Fibroblast of gingiva (primary cell): ENCODE results near the gene ZNF784.

Source experiments
- DNase-seq: peaks from one replicate; pipeline ENCODE4 v3.0.0-alpha.2; 2011; ENCODE audit warnings: low read depth

The ZNF784 gene

DNA sequence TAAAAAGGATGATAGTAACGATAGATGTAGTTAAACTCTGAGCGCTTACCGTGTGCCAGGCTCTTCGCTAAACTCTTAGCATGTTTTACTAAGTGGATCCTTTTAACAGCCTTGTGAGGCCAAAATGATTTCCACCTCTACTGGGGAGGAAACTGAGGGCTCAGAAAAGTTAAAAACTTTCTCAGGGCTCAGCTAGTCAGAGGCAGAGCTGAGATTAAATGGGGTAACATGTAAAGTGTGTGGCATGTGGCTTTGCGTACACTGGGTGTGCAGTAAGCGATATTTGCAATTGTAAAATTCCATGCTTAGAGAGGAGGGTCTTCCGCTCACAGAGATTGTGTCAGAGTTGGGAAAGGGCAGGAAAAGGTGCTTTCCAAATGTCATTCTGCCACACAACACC, 32.2 kb upstream of the ZNF784 start:
- no peak for DNase-seq

DNA sequence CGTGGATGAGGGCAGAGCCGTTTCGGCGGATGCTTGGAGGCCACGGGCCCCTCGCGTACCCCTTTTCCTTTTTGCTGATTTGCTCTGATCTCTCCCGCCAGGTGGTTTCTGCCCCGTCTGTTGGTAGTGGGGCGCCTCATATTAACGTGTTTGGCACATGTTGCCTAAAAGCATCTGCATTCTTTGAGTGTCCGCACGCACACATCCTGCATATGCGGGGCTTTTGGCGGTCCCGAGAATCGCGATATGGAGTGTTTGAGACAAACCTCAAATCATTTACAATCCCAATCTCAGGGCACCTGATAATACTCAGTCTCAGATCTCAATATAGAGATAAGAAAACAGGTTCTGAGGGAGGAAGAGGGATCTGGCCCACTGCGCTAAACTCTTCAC, 31.3 kb upstream of the ZNF784 start:
- DNase-seq: no peak

DNA sequence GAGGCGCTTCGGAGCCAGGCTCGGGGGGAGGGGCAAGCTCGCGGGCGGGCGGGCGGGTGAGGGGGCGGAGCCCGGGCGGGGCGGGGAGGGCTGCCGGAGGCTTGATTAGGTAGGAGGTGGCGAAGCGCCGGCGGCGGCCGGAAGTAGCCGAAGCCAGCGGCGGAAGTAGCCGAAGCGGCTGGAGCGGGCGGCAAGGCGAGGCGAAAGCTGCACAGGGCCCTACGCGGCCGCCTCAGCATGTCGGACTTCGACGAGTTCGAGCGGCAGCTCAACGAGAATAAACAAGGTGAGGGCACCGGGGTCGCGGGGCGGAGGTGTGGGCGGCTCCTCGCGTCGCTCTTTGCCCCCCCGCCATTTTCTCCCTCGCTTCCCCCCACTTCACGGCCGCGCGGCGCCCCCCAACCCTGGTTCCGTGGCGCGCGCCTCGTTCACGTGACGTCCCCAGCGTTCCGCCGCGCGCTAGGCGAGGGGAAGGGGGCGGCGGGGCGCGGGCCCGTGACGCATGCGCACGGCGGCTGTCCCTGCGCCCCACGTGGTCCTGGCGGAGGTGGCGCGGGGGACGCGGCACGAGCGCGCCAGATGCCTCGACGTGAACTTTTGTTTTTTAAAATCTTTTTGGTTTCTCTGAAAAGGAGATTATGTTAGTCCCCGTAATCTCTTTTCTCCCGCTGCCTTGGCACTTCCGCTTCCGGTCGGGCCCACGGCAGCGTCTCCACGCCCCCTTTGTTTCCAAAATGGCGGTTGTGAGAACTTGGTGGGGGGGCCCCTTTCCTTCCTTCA, 30.7 kb upstream of the ZNF784 start, which contains the start of gene U2AF2:
U2AF2 (plus strand) TSS at position 168 of the 780 bp plus-strand sequence; CDS start at position 238, 70 bp downstream.
- peak; percentile 89 for DNase-seq

DNA sequence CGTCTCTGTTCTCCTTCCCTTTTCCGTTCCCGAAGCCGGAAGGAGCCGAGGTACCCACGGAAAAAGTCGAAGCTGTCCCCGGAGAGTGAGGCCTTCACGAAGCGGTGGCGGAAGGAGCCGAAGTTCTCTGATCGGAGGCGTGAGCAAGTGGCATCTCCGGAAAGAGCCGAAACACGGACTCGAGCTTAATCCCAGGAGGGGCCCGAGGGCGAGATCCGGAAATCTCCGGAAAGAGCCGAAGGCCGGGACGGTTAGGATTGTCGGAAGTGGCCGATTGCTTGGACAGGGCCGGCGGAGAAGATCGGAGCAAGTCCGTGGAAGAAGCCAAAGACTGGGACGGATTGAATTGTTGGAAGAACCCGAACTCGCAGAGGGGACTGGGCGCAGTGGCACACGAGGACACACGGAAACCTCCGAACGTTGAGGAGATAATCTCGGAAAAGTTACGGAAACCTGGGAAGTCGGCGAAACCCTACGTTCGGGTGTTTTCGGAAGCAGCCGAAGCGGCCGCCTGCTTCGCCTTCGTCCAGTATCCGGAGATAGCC, 30.0 kb upstream of the ZNF784 start:
- peak; percentile 98 for DNase-seq

DNA sequence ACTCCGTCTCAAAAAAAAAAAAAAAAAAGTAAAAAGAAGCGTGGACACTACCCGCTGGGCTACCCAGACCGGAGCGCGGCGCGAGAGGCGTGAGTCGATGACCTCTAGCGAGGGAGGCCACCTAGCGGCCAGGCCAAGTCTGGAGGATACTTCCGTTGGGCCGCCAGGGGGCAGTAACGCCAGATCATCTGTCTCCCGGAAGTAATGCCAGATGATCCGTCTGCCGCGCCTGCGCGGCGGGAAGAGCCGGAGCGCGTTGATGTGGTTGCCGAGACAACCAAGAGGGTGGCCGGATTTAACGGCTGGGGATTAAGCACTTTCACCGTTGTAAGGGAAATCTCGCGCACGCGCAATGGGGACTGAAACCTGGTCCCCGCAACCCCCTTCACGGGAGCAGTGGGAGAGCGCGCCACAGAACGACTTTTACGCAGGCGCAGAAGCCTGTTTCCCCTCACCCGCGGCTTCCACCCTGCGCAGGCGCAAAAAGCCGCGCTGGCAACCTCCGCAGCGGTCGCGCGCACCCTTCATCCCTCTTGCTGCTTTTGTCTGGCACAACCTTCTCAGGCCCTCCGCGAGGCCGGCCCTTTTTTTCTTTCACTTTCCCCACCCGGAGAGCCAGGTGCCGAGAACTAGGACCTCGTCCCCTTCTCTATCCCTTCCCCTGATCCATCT, 29.4 kb upstream of the ZNF784 start:
- peak; percentile 98 for DNase-seq

DNA sequence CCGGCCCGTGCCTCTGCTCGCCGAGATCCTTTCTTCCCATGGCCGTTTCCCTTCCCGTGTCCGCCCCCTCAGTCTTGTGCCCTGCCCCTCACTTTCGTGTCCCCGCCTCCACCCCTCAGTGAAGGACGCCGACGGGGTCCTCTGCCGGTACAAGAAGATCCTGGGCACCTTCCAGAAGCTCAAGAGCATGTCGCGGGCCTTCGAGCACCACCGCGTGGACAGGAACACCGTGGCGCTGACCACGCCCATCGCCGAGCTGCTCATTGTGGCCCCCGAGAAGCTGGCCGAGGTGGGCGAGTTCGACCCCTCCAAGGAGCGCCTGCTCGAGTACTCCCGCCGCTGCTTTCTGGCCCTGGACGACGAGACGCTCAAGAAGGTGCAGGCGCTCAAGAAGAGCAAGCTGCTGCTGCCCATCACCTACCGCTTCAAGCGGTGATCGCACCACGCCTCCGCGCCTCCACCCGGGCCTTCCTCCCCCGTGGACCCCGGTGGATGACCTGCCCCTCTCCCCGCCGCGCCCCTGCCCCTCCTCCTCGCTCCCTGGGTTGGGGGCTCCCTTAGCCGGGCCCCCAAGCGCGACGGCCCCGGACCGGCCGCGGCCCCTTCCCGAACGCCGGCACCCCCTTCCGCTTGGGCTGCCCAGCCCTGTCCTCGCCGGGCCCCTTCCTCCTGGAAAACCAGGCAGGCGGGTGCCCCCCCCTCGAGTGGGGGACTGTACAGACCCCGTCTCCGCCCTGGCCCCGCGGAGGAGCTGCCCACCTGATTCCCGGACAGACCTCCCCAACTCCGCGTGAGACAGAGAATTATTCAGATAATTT, 28.2 kb upstream of the ZNF784 start:
- no peak for DNase-seq

DNA sequence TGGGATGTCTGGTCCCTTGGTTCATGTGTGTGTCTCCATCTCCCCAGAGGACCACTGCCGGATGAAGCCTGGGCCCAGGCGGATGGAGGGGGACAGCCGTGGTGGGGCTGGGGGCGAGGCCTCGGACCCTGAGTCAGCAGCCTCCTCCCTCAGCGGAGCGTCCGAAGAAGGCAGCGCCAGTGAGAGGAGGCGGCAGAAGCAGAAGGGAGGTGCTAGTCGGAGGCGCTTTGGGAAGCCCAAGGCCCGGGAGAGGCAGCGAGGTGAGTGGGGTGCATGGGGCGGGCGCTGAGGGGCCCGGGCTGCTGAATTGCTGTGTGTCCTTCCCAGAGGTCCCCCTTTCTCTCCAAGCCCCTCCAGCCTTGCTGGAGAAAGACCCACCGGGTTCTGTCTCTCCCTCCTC, 26.9 kb upstream of the ZNF784 start:
- DNase-seq: no peak

DNA sequence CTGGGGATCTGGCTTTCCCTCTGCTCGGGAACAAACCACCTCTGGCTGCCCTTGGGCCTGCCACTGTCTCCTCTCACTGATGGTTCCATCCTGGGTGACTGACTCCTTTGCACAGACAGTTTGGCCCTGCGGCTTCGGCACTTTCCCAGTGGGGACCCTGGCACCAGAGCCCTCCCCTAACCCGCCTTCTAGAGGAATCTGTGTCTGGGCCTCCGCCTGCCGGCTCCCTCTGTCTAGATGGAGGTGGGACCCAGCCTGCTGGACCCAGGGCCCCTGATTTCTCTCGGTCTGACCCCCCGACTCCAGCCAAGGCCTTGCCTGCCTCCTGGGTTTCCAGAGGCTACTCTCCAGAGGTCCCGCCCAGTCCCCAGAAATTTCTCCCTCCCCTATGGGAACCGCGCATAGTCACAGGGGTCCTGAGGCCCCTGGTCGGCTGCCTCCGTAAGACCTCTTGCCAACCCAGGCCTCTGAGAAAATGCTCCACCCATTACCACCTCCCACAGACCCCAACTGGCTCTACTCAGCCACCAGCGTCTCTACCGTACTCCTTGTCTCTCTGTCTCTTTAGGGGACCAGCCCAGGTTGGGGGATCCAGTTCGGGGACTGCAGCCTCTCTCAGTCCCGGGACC, 26.4 kb upstream of the ZNF784 start:
- no peak for DNase-seq

DNA sequence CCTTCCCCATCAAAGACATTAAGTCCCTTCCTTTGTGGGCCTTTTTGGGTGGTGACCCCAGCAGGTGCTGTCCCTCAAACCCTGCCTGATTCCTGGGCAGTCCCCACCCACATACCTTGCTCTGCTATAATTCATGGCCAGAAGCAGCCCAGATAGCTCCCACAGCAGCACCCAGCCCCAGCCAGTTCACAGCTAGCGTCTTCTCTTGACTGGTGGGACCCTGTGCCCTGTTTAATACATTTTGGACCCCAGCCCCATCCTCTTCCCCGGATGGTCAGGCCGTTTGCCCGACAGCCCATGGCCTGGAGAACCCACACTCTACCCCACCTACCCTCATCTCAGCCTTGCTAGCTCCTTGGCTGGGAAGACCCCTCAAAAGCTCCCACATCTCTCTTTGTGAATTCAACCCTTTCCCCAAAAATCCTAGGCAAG, 25.8 kb upstream of the ZNF784 start:
- no peak for DNase-seq

DNA sequence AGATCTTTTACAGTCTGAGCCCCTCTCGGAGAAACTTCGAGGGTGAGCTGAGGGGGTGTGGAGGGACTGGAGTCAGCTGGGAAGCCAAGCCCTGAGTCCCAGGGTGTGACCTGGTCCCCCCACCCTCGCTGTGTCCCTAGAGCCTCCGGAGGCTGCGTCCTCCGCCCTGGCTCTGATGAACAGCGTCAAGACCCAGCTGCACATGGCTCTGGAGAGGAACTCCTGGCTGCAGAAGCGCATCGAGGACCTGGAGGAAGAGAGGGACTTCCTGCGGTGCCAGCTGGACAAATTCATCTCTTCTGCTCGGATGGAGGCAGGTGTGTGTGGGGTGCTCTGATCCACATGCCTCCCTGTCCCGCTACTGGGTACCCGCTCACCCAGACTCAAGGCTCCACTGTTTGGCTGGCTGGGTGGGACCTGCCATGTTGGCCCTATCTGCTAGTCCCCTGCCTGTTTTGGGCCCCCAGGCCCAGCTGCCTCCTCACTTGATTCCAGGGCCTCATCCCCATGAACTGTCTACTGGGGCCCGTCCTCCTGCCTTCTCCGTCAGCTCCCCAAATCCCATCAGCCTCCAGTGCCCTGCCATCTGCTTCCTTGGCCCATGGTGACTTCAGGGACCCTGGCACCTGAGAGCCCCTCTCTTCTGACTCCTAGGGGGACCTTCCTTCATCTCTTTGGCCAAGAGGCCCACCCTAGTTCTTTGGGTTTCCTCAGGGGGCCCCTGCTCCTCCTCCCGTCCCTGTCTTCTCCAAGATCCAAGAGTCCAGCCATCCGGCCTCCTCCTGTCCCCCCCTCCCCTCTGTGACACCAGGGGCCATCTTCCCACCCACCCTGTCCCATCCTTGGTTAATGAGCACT, 25.1 kb upstream of the ZNF784 start:
- no peak for DNase-seq

DNA sequence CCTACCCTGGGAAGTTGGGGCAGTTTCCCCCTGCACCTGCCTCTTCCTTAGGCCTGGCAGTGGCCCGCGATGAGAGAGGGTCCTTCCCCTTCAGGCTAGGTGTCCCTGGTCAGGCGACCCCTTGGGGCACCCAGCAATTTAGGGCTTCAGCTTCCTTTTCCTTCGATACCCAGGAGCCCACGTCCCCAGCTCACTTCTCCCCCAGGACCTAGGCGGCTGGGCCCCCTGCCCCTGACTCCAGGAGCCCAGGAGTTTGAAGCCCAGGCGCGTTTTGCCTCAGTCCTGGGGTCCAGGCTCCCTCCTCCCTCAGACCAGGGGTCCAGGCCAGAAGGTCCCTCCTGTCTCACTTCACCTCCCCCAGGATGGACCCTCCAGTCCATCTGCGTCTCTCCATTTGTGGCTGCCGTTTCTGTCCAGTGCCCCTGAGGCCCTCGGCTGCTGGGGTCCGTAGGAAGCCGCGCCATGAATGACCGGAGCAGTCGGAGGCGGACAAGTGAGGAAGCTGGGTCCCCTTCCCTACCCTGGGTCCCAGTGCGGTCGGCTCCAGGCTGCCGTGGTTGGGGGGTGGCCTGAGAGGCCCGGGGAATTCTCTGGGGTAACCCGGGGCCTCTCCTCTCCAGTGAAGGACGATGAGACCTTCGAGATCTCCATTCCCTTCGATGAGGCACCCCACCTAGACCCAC, 24.4 kb upstream of the ZNF784 start:
- DNase-seq: no peak

DNA sequence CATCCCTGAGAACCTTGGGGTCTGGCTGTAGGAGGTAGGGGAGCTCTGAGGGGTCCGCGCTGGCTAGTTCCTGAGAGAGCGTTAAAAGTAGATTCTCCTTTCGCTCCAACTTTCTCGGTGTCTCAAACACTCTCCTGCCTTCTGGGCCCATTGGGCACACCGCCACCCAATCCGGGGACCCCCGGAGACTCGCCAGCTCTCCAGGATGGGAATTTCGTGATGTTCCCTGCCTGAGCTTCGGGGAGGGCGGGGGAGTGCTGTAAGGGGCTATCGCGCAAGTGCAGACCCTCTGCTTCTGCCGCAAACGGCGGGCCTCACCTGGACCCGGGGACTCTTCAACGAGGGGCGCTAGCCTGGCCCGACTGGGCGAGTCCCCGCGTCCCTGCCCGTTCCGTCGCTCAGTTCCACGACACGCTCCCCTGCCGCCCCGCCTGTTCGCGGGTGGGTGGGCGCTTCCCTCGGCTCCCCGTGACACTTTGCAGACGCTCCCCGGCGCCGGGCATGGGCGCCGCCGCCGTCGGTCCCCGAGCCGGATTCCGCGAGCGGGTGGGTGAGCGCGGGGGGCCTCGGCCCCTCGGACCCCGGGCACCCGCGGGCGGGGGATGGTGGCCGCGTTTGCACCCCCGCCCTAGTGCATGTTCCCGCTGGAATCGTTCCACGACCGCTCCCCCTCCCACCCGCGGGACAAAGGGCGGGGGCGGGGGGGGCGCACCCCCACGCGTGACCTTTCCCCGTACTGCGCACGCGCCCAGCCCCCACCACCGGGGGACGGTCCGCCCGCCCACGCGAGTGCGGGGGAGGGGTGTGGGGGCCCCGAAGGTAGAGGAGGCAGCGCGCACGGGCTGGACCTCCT, 23.6 kb upstream of the ZNF784 start, which contains the start of gene CCDC106:
CCDC106 (plus strand) TSS at position 481 of the 853 bp plus-strand sequence. CDS start 835 bp downstream, outside the sequence.
- peak; percentile 79 for DNase-seq

DNA sequence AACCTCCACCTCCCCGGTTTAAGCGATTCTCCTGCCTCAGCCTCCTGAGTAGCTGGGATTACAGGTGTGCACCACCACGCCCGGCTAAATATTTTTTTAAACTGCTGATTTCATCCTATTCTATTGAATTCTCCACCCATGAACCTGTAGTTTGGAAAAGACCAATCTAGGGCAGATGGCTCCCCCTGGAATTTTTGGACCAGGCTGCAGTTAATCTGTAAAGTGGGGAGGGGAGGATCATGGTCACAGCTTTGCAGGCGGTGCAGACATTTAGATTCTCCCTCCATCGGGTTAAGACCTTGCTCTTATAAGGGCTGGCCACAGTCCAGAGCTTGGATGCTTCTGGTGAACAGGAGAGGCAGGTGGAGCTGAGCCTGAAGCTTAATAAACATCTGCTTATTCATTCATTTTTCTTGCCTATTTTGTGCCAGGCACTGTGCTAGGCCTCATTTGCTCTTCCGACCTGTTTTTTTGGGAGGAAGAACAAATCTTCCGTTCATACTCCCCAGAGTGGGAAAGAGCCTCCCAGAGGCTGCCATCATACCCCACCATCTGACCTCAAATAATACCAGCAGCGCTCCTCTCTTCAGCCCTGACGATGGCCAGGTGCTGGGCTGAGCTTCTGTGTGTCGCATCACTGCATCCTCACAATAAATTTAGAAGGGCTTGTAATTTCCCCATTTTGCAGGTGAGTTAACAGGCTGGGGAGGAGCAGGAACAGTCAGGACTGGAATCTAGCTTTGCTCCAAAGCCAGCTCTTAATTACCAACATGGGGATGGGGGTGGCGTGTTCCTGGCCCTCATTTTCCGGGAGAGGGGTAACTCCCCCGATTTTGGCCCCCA, 22.7 kb upstream of the ZNF784 start:
- no peak for DNase-seq

DNA sequence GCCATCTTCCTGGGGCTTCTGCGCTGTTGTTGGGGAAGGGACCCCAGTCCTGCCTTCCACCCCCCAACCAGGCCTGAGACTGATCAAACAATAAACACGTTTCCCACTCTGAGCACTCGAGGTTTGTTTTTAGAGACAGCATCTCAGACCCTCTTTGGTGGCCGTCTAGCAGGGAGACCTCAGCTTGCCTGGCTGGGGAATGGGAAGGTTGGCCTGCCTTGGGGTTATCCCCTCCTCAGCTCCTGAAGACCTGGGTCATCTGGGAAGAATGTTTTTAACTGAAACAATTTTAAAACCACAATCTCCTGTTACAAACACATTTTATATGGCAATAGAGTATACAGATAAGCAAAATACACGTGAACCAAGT, 21.1 kb upstream of the ZNF784 start:
- DNase-seq: no peak

DNA sequence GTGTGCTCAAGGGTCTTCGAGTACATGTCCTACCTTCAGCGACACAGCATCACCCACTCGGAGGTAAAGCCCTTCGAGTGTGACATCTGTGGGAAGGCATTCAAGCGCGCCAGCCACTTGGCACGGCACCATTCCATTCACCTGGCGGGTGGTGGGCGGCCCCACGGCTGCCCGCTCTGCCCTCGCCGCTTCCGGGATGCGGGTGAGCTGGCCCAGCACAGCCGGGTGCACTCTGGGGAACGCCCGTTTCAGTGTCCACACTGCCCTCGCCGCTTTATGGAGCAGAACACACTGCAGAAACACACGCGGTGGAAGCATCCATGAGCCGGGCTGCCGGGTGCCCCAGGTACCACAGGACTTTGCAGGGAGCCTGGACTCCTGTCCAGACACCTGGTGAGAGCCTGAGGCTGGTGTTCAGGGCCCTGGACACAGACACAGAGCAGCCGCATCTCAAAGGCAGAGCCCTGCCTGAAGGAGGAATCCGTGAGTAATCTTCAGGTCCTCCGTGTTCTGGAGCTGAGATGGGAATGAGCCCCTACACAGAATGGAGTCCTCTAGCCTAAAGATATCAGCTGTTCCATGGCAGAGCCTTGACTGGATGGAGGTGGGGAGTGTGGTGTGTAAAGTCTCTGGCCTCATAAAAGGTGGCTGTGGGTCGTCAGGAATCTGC, 20.6 kb upstream of the ZNF784 start:
- no peak for DNase-seq

DNA sequence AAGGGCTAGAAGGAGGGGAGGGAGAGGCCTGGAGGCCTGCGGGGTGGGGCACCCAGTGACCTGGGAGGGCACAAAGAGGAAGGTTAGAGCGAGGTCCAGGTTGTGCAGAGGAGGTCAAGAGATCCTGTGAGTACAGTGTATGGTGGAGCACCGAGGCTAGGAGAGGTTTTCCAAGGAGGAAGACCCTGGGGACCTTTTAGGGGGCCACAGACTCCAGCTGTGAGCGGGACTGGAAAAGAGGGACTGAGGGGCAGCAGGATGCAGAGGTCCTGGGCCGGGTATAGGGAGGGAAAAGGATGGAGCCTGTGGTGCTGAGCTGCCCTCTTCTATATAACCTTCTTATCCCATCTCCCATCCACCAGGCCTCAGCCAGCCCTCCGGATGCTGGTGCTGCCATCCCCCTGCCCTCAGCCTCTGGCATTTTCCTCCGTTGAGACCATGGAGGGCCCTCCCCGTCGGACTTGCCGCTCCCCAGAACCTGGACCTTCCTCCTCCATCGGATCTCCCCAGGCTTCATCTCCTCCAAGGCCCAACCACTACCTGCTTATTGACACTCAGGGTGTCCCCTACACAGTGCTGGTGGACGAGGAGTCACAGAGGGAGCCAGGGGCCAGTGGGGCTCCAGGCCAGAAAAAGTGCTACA, 19.9 kb upstream of the ZNF784 start:
- no peak for DNase-seq

DNA sequence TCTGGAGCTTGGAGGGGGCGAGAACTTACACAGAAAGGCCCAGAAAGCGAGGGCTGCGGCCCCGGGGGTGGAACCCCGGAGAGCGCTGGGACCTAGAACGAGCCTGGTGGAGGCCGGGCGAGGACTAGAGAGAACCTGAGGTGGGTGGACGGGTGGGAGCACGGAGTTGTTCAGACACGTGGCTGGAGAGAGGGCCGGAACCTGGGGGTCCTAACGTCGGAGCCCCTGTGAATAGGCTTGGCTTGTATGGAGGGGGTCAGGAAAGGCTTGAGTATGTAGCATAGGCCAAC, 19.5 kb upstream of the ZNF784 start:
- DNase-seq: no peak
